GM18520 (cell line): Measurements from ENCODE around the gene SLC4A1AP.

Source experiments
- ATAC-seq: cut with Tn5 transposase; IDR thresholded peaks from one replicate; pipeline ENCODE4 v1.9.1; 2021; ENCODE audit not compliant: unreplicated experiment

SLC4A1AP gene

DNA sequence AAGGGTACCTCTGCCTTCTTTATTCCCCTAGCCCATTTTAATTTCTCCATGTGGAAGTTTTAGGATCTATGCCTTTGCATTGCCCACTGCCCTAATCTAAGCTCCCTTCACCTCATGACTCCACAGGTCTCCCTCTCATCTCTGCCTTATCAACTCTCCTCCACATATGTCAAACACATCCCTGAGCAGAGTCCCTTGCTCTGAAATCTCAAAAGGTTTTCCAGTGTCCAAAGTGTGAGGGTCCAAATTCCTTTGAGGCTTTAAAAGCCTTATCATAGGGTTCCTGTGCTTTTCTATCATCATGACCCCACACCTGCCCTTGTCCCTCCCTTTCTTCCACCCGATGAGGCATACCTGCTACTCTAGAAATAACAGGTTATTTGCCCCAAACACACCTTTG lies 38.6 kb downstream of the SLC4A1AP start:
- ATAC-seq: no peak

DNA sequence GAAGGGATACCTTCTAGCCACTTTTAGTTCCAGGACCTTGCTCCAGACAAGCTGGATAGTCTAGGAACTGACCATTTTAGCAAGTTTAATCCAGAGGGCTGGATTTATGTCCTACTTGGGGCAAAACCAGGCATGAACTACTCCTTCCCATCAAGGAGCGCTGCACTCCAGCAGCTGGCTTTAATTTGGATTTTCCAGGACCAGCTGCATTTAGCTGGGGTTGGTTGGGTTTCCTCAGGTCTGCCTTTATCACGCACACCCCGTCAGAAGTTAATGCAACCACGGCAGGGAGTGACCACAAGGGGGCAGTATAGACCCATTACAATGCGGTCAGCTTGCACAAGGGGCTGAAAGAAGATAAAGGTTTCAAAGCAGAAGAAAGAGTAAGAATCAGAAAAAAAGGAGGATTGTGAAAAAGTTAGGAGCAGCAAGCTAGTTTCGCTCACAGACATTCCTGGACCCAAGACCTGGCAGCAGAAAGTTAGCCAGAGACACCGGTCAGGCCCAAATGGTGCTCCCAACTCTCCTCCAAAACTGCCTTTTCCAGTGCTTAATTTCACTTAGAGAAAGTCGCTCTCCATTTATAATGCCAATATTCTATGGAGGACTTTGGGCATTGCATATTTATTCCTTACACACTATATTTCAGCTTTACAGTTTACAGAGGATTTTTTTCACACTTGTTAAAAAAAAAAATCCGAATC lies 40.1 kb downstream of the SLC4A1AP start:
- no peak for ATAC-seq

DNA sequence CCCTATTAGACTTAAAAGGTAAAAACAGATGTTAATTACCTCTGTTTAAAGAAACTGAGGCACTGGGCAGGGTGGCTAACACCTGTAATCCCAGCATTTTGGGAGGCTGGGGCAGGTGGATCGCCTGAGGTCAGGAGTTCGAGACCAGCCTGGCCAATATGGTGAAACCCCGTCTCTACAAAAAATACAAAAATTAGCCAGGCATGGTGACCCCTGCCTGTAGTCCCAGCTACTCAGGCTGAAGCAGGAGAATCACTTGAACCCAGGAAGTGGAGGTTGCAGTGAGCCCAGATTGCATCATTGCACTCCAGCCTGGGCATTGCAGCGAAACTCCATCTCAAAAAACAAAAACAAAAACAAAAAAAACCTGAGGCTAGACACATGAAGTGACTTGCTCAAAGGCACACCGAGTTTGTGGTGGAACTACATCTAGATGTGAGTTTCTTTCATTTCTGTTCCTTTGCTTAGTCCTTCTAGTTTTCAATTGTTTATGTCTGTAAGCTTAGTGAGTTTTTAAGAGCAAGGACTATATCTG lies 40.7 kb downstream of the SLC4A1AP start:
- ATAC-seq: no peak

DNA sequence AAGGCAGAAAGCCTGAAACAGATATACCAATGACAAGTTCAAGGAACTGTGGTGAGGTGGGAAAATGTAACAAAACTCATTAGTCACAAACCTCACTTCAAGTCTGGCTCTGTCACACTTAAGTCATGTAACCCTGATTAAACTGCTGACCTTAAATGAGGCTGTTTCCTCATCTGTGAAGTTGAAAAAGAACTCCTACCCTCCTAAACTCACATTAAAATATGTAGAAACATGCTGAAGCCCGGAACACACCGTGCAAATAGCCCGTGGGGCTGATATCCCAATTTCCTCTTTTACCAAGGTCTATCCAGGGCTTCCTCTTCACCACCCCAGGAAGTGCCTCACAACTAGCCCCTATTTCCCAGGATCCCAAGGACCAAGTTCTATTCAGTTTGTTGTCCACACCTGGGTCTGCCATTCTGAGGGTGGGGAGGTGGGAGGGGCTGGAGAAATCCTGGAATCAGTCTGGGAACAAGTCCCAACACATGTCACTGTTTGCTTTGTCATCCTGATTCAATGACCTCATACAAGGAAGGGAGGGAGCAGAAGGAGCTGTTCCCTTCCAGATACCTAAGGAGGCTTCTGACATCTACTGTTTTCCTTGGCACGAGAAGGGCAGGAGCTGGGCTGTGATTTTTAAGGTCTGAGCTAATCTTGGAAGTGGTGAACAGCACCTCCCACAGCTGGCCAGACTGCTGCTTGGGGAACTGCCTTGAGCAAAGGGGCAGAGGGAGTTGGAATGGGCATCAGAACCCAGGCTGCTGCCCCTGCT lies 42.3 kb downstream of the SLC4A1AP start:
- no peak for ATAC-seq

DNA sequence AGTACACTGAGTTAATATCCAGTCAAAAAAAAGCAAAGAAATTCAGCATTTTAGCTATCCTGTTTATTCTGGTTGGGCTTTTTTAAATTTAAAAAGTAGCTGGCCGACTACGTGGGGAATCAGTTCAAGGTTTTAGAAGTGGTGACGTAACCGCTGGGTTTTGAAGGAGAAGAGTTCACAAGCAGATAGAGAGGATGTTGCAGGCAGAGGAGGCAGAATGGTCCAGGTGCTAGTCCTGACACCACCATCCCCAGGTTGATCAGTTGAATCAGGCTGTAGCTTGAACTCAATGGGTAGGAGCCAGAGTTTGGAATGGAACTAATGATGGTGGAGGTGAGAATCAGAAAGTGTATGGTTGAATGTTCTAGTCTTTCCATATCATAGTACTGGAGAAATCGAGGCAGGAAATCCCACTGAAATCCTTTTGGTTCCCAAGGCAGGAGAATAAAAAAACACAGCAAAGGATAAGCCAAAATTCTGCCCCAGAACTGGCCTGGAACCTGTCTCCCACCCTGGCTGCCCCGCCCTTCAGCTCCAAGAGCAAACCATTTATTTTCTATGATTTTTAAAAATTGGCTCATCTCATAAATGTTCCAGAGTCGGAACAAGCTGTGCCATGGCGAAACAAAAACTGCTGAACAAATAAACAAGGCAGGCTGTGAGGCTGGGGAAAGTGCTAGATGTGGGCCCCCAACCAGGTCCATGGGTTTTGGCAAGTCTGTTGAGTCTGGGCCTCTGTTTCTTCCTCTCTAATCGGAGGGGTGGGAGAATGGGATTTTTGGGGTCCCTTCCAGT lies 44.0 kb downstream of the SLC4A1AP start:
- no peak for ATAC-seq

DNA sequence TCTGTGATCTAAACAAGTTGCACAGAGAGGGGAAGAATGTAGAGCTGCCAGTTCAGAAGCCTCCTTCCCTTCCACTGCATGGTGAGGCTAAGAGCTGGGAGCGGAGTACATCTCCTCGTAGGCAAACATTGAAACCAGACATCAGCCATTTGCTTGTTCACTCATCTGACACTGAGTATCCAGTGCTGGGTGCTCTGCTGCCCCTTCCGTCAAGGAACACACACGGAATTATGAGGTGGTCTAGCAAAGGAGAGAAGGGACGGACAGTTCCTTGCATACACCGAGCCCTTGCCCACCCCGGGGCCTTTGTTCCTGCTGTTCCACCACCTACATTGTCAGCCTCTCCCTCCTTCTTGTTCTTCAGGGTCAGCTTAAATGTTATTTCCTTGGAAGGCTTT lies 44.6 kb downstream of the SLC4A1AP start:
- no peak for ATAC-seq

DNA sequence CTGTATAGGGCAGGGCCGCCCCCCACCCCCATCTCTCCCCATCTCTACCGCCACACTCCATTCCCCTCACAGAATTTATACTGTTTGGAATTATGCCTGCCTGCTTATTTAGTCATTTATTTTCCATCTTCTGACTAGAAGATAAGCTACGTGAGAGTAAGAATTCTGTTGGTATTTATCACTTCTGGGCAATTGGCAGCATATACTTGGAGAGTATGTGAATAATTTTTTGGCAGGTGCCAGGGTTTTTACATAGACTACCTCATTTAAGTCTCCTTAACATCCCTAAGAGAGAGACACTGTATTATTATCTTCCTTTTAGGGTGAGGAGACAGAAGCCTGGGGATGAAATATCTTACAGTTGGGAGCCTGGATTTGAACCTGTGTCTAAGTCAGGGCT lies 45.0 kb downstream of the SLC4A1AP start:
- no peak for ATAC-seq

DNA sequence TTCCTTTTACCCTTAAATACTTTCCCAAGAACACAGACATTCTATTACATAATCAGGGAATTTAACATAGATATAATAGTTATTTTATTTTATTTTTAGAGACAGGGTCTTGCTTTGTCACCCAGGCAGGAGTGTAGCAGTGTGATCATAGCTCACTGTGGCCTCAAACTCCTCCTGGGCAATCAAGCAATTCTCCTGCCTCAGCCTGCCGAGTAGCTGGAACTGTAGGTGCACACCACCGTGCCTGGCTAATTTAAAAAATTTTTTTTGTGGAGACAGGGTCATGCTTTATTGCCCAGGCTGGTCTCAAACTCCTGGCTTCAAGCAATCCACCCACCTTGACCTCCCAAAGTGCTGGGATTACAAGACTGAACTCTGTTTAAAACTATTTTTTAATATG lies 45.6 kb downstream of the SLC4A1AP start:
- ATAC-seq: no peak

DNA sequence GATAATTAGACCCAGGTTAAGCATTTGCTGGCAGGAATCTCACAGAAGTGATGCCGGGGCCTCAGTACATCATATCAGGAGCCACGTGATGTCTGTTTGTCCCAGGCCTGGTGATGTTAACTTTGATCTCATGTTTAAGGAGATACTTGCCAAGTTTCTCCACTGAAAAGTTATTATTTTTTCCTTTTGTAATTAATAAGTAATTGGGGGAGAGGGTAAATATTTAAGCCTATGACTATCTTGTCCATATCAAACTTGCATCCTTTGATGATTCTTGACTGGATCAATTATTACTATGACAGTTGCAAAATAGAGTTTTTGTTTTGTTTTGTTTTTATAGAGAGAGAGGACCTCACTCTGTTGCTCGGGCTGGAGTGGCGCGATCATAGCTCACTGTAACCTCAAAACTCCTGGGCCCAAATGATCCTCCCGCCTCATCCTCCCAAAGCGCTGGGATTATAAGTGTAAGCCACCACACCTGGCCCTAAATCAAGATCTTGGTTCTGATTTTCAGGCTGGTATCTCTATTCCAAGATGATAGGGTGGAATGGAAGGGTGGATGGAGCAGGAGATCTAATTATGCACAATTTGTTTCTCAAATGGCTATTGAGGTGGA lies 46.4 kb downstream of the SLC4A1AP start:
- no peak for ATAC-seq

DNA sequence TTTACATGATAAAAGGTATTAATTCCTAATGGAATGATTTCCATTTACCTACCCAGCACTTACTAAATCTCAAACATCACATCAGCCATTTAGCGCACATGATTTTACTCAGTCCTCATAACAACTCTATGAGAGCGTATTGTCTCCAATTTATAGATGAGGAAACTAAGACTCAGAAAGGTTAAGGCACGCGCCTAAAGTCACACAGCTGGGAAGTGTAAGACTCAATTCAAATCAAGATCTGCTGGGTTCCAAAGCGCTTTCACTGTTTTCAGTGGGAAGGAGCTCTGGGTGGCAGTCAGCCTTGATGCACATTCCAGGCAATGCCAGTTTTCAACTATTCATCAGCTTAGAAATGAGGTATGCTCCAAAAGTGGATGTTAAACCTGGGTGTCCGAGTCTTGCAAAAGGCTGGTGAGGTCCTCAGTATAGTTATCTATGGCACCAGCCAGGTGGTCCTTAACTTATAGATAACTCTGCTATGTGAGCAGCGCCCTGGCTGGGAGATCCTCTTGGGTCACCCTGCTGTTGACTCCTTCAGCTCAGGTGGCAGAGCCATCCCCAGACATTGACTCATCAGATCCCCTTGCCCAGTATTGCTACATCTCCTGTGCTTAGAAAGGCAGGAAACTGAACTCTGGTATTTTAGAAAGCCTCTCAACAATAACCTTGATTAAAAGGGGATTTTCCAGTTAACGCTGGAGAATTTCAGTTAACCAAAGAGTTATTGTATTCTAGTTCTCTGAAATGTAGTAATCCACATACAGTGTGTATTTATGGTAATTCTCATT lies 47.1 kb downstream of the SLC4A1AP start:
- no peak for ATAC-seq

DNA sequence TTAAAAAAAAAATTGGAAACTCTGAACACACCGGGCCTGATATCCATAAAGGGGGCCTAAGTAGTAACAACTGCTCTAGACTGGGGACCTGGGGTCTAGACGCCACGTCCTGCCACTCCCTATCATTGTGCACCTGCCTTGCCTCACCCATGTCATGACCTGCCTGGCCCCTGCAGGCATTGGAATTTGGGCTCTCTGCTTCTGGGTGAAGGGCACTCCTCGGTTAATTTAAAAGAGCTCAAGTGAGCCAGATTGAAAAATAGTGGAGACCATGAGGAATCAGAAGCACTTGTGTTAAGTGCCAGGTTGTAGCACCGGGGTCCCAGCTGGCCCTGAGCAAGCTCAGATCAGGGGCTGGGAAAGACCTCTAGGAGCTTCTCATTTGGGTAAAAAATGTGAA lies 48.1 kb downstream of the SLC4A1AP start:
- ATAC-seq: no peak

DNA sequence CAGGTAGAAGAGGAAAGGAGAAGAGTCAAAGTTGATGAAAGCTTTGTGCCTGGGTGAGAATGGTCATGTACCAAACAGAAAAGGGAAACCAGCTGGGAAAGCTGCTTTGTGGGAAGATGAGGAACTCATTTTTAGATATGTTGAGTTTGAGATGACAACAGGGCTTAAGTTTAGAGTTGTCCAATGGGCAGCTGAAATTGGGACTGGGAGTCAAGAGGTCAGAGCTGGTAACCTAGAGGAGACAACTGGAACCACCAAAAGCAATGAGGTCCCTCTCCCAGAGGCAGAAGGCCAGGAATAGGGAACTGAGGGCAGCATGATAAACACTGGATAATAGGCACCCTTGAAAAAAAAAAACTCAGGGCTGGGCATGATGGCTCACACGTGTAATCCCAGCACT lies 48.8 kb downstream of the SLC4A1AP start:
- ATAC-seq: no peak

DNA sequence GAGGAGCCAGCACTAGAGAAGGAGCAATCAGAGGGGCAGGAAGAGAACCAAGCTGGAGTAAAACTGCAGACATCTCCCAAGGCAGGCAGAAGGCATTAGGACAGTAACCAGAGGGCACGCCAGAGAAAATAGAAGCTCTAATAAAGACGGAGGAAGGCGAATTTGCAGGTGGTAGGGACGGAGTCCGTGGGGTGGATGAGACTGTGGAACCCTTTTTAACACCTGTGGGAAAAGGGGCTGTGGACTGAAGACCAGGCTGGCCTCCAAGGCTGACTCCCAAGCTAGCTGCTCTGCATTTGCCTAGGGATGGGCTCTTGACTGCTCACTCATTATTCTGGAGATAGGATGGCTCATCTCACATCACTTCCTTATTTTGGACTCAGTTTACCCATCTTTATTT lies 49.5 kb downstream of the SLC4A1AP start:
- no peak for ATAC-seq

DNA sequence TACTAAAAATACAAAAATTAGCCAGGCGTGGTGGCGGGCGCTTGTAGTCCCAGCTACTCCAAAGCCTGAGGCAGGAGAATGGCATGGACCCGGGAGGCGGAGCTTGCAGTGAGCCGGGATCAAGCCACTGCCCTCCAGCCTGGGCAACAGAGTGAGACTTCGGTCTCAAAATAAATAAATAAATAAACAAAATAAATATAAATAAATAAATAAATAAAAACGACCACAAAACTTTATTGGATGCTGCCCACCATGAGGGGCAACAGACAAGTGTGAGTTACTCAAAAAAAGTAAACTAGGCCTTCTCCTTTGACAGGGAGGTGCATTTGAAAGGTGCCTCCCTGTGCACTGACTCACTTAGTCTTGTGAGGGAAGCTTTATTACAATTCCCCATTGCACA lies 50.4 kb downstream of the SLC4A1AP start:
- no peak for ATAC-seq

DNA sequence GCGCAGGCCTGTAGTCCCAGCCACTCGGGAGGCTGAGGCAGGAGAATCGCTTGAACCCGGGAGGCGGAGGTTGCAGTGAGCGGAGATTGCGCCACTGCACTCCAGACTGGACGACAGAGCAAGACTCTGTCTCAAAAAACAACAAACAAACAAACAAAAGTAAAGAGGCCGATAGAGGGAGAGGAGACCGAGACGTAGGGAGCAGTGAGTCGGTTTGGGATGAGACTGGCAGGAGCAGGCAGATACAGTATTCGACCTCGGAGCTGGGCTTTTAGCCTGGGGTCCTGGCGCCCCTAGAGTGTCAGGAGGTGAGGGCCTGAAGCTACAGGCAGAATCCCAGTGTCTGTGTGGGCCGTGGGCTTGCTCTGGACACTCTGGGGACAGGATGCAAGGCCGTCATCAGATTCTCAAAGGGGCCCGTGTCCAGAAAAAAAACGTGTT lies 51.2 kb downstream of the SLC4A1AP start:
- no peak for ATAC-seq

DNA sequence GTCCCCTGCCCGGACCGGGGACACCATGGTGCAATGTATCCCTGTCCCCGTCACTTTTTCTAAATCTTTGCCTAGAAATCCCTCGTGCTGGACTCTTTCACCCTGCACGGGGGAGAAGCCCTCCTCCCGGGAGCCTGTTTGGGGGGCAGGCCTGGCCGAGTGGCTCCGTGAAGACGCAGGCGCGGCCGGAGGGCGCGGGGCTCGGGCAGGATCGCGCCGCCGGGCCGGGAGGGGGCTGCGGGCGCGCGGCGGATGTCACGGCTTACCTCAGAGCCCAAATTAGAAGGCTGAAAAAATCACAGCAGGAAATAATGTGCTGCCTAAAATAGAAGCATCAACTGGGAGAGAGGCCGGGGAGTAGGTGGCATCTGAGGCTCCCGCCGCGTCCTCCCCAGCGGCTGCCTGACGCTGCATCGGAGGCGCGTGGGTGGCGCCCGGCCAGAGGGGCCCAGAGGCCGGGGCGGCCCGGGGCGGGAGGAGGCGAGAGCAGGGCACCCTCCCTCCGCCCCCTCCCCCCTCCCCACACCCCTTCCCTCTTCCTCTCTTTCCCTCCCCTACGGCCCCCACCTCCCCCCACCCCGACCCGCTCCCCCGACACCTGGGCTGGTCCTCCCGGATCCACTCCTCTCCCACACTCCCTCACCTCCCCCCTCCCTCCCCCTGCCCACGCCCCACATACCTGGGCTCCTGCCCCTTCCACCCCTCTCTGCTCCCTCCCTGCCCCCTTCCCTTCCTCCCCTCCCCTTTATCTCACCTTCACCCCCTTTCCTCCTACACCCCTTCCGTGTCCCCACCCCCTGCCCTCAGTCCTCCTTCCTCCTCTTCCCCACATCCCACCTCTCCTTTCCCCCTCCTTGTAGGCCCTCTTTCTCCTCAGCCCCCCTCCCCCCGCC lies 51.9 kb downstream of the SLC4A1AP start:
- no peak for ATAC-seq

DNA sequence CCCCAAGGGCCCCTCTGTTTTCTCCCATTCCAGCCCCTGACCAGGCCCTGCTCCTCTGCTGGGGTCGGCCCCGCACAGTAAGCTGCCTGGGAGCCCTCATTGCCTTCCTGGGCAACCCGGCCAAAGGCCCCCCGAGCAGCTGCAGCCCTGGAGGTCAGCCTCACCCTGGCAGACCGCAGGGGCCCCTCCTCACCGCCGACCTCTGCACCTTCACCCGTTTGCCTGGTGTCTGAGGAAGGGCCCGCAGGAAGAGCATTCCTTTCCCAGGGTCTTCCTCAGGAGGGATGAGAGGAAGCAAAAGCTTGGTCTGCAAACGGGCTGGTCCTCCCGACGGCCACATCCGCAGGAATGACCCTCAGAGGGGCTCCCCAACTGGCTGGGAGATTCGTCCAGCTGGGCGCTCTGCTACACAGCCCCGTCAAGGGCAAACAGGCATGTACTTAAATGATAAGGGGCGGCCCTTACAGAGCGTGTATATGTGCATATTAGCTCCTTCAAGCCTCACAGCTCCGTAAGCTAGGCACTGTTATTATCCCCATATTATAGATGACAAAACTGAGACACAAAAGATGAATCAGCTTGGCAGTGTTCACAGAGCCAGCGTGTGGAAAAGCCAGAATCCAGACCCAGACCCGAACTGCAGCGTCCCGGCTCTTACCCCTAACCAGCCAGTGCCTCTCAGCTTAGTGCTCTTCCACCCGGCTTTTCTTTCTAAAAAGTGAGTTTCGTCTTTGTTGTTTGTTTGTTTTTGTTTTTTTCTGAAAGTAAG lies 52.8 kb downstream of the SLC4A1AP start:
- ATAC-seq: no peak

DNA sequence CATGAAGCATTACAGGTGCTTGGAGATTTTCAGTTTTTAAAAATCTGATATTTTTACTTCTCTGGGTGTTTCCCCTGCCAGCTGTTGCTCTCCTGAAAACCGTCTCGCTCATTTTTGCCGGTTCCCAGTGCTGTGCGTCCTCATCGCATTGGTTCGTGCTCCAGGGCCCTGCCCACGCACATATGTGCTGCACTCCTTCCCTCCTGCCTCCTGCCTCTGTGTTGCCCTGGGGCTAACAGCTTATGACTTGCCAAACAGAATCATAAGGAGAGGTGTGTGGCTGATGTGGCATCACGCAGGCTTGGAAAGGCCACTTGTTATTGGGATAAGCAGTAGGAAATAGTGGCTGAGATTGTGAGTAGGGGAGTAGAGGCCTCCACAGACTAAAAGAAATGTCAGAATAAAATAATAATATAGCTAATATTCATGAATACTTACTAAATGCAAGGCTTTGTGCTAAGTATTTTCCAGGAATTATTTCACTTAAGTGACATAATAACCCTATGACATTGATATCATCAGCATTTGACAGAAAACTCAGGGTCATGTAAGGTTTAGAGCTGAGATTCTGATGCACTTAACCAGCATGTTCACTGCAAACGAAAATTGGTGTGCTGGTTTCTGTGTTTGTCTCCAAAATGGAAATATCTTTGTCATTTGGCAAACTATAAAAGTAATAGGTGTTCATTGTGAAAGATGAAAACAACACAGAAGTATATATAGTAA lies 53.5 kb downstream of the SLC4A1AP start:
- ATAC-seq: no peak
